Measurements from ENCODE around the gene CCDC170.
A peak's percentile ranks its signal among the peaks of the same experiment; 100 is the strongest.
"Not testable (repeated sequence)": the region's sequence is repeated elsewhere in the genome, so short reads cannot be mapped to it uniquely, and the experiment has no call there.

CCDC170 gene

GRCh38 chr6:151448623-151449022 is 45.2 kb upstream of the CCDC170 start:
- H3K79me2 ChIP-seq (ENCODE audit: insufficient read depth, low read length): peaks cover 39% of the 10 kb centered on the region
- H3K36me3 ChIP-seq (ENCODE audit: insufficient read depth, low read length): no peaks in the 10 kb centered on the region
- no peaks in the 10 kb centered on the region for H3K9me3 ChIP-seq (ENCODE audit: insufficient read depth, low read depth, low read length)
- H3K9me2 ChIP-seq (replicated peaks; ENCODE audit: low read depth, low read length): no peaks in the 10 kb centered on the region
- TF ChIP-seq CTCF (conservative IDR thresholded peaks at IDR 0.05; ENCODE audit: low read length): peak; percentile 43; the same call in 1 of the 2 replicates
- no peak for TF ChIP-seq EZH2phosphoT487 (IDR thresholded peaks at IDR 0.05; ENCODE audit: borderline replicate concordance)
- no peaks in the 10 kb centered on the region for H3K27me3 ChIP-seq (ENCODE audit: insufficient read depth, low read length, poor library complexity, severe bottlenecking)
- H3K9ac ChIP-seq (ENCODE audit: low read depth, low read length, poor library complexity, severe bottlenecking): no peak overlapping the region
- no peaks in the 10 kb centered on the region for H3F3A ChIP-seq (ENCODE audit: low read depth)
- H3K4me2 ChIP-seq (ENCODE audit: low read depth, low read length, poor library complexity, severe bottlenecking): no peak overlapping the region
- peaks cover 16% of the 10 kb centered on the region for H3K4me1 ChIP-seq (ENCODE audit: insufficient read depth, low read length, poor library complexity, severe bottlenecking)
- peaks cover 5% of the 10 kb centered on the region for H4K20me1 ChIP-seq (ENCODE audit: insufficient read depth, low read length, poor library complexity, severe bottlenecking)
- no peak overlapping the region for H3K4me3 ChIP-seq (ENCODE audit: low read length, poor library complexity, severe bottlenecking)
- no peak overlapping the region for H2AFZ ChIP-seq (ENCODE audit: low read length)

- peaks cover 30% of the 10 kb centered on the region for H3K4me1 ChIP-seq (ENCODE audit: insufficient read depth, low read length, poor library complexity, severe bottlenecking)
- peak overlapping the region; percentile 95 for H3K4me3 ChIP-seq (ENCODE audit: low read length, poor library complexity, severe bottlenecking)
- peaks cover 51% of the 10 kb centered on the region for H3K79me2 ChIP-seq (ENCODE audit: insufficient read depth, low read length)
- peaks cover 13% of the 10 kb centered on the region for H4K20me1 ChIP-seq (ENCODE audit: insufficient read depth, low read length, poor library complexity, severe bottlenecking)
- not testable (repeated sequence) for H3F3A ChIP-seq (ENCODE audit: low read depth); H3K9me3 ChIP-seq (ENCODE audit: insufficient read depth, low read depth, low read length); H3K27me3 ChIP-seq (ENCODE audit: insufficient read depth, low read length, poor library complexity, severe bottlenecking); H2AFZ ChIP-seq (ENCODE audit: low read length); H3K36me3 ChIP-seq (ENCODE audit: insufficient read depth, low read length); H3K9me2 ChIP-seq (replicated peaks; ENCODE audit: low read depth, low read length)
- H3K4me2 ChIP-seq (ENCODE audit: low read depth, low read length, poor library complexity, severe bottlenecking): peak overlapping the region; percentile 91
- H3K9ac ChIP-seq (ENCODE audit: low read depth, low read length, poor library complexity, severe bottlenecking): peak overlapping the region; percentile 93
Measured at GRCh38 chr6:151450928-151451327, 42.9 kb upstream of the CCDC170 start.

- peak overlapping the region; percentile 95 for H3K4me3 ChIP-seq (ENCODE audit: low read length, poor library complexity, severe bottlenecking)
- H3K9me3 ChIP-seq (ENCODE audit: insufficient read depth, low read depth, low read length): no peaks in the 10 kb centered on the region
- no peak for TF ChIP-seq CTCF (conservative IDR thresholded peaks at IDR 0.05; ENCODE audit: low read length)
- TF ChIP-seq EZH2phosphoT487 (IDR thresholded peaks at IDR 0.05; ENCODE audit: borderline replicate concordance): no peak
- peaks cover 29% of the 10 kb centered on the region for H3K4me1 ChIP-seq (ENCODE audit: insufficient read depth, low read length, poor library complexity, severe bottlenecking)
- no peaks in the 10 kb centered on the region for H3K9me2 ChIP-seq (replicated peaks; ENCODE audit: low read depth, low read length)
- H3K9ac ChIP-seq (ENCODE audit: low read depth, low read length, poor library complexity, severe bottlenecking): peak overlapping the region; percentile 93
- no peaks in the 10 kb centered on the region for H3K27me3 ChIP-seq (ENCODE audit: insufficient read depth, low read length, poor library complexity, severe bottlenecking)
- no peaks in the 10 kb centered on the region for H3F3A ChIP-seq (ENCODE audit: low read depth)
- peak overlapping the region; percentile 91 for H2AFZ ChIP-seq (ENCODE audit: low read length)
- H4K20me1 ChIP-seq (ENCODE audit: insufficient read depth, low read length, poor library complexity, severe bottlenecking): peaks cover 13% of the 10 kb centered on the region
- no peaks in the 10 kb centered on the region for H3K36me3 ChIP-seq (ENCODE audit: insufficient read depth, low read length)
- H3K4me2 ChIP-seq (ENCODE audit: low read depth, low read length, poor library complexity, severe bottlenecking): peak overlapping the region; percentile 91
- H3K79me2 ChIP-seq (ENCODE audit: insufficient read depth, low read length): peaks cover 45% of the 10 kb centered on the region
Measured at GRCh38 chr6:151451417-151451949, 42.3 kb upstream of the CCDC170 start.

All from Loucy (cell line).